ENCODE results near the gene JAK3. TPM values are rescaled to one million over a fixed set of nuclear protein-coding genes. Genes with fewer than 3 reads are reported as not detected.

Gene JAK3
- polyA plus RNA-seq, 1 experiment = 0.99 TPM

DNA sequence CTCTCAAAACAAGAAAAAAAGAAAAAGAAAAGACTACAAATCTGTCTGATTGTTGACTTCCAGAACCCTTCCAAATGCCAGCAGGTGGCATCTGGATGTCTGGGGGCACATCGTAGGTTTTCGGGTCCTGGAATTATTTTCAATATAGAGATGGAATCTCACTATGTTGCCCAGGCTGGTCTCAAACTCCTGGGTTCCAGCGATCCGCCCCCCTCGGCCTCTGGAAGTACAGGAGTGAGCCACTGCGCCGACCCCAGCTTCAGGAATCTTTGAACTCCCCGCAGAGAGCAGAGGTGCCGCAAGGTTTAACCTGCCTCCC is 53.4 kb downstream of the JAK3 start:
- Histone ChIP-seq H3K27ac (ENCODE audit: low read depth, low read length) (no peak overlapping the region), H3K4me3 (ENCODE audit: low read depth, low read length) (no peak overlapping the region), H3K9me3 (ENCODE audit: control insufficient read depth, insufficient read depth, low read length) (no peaks in the 10 kb centered on the region; the same call in 1 of the 2 replicates), H3K27me3 (ENCODE audit: control insufficient read depth, insufficient read depth, low read length) (peaks cover 34% of the 10 kb centered on the region)
- TF ChIP-seq, protein P1, sequence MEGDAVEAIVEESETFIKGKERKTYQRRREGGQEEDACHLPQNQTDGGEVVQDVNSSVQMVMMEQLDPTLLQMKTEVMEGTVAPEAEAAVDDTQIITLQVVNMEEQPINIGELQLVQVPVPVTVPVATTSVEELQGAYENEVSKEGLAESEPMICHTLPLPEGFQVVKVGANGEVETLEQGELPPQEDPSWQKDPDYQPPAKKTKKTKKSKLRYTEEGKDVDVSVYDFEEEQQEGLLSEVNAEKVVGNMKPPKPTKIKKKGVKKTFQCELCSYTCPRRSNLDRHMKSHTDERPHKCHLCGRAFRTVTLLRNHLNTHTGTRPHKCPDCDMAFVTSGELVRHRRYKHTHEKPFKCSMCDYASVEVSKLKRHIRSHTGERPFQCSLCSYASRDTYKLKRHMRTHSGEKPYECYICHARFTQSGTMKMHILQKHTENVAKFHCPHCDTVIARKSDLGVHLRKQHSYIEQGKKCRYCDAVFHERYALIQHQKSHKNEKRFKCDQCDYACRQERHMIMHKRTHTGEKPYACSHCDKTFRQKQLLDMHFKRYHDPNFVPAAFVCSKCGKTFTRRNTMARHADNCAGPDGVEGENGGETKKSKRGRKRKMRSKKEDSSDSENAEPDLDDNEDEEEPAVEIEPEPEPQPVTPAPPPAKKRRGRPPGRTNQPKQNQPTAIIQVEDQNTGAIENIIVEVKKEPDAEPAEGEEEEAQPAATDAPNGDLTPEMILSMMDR (IDR thresholded peaks at IDR 0.05; ENCODE audit: low read depth, low read length) = no peak
- DNase-seq (ENCODE audit: low read depth, low spot score) = no peak
- ChIA-PET POLR2A (interaction anchor here (1.2 kb wide), 1 partner anchor 28 kb away, joined by 3 read pairs; no protein-coding TSS in a partner anchor), CTCF (interaction anchor here (1.0 kb wide), 1 partner anchor 10 kb away, joined by 3 read pairs; no protein-coding TSS in a partner anchor)

DNA sequence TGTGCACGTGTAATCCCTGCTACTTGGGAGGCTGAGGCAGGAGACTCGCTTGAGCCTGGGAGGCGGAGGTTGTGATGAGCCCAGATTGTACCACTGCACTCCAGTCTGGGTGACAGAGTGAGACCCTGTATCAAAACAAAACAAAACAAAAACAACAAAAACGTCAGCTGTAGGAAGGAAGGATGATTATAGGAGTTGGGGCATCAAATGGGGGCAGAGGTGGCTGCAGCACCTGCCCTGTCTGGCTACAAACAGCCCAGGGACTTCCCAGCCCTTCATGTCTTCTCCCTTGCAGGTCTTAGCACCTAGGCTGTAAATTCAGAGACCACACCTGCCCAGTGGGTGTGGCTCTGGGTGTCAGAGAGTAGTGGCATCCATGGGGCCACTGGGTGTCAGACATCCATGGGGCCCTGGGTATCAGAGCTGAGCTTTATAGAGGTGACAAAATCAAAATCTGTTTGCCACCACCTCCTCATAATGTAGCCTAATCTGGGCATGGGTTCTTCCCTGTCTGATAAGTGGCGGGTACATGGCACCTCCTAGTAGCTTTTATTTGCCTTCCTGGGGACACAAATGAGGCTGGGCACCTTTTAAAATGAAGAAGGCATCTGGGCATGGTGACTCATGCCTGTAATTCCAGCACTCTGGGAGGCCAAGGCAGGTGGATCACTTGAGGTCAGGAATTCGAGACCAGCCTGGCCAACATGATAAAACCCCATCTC is 57.6 kb downstream of the JAK3 start:
- ChIA-PET CTCF (interaction anchor here (0.7 kb wide), 1 partner anchor 364 kb away, joined by 3 read pairs; no protein-coding TSS in a partner anchor), POLR2A (no interaction called here)

DNA sequence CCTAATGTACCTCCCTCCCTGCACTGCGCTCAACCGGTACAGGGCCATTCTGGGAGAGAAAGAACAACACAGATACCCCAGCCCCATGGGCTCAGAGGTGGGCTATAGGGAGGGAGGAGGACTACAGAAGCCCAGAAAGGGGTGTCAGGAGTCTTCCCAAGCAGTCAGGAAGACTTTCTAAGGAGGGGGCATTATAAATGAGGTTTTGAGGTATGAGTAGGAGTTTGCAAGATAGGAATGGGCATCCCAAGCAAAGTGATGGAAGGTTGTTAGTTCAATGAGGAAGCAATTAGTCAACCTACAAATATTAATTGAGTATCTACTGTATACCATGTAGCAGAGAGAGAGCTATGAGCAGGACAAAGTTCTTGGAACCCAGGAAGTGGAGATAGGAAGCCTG is 59.1 kb downstream of the JAK3 start:
- ChIA-PET CTCF (no interaction called here), POLR2A (no interaction called here)
- H3K27ac ChIP-seq (ENCODE audit: low read depth, low read length) = no peak overlapping the region
- no peak for DNase-seq (ENCODE audit: low read depth, low spot score)
- H3K27me3 ChIP-seq (ENCODE audit: control insufficient read depth, insufficient read depth, low read length) = peaks cover 3% of the 10 kb centered on the region
- no peaks in the 10 kb centered on the region; the same call in 1 of the 2 replicates for H3K9me3 ChIP-seq (ENCODE audit: control insufficient read depth, insufficient read depth, low read length)
- TF ChIP-seq, protein P1 (IDR thresholded peaks at IDR 0.05; ENCODE audit: low read depth, low read length) = no peak
- H3K4me3 ChIP-seq (ENCODE audit: low read depth, low read length) = no peak overlapping the region

More for the DNA sequence above, 57.6 kb downstream of the JAK3 start:
- no peak overlapping the region for H3K4me3 ChIP-seq (ENCODE audit: low read depth, low read length)
- peaks cover 18% of the 10 kb centered on the region for H3K27me3 ChIP-seq (ENCODE audit: control insufficient read depth, insufficient read depth, low read length)
- TF ChIP-seq, protein P1 (IDR thresholded peaks at IDR 0.05; ENCODE audit: low read depth, low read length) = no peak
- H3K27ac ChIP-seq (ENCODE audit: low read depth, low read length) = no peak overlapping the region
- DNase-seq (ENCODE audit: low read depth, low spot score) = no peak
- H3K9me3 ChIP-seq (ENCODE audit: control insufficient read depth, insufficient read depth, low read length) = no peaks in the 10 kb centered on the region; the same call in 1 of the 2 replicates

DNA sequence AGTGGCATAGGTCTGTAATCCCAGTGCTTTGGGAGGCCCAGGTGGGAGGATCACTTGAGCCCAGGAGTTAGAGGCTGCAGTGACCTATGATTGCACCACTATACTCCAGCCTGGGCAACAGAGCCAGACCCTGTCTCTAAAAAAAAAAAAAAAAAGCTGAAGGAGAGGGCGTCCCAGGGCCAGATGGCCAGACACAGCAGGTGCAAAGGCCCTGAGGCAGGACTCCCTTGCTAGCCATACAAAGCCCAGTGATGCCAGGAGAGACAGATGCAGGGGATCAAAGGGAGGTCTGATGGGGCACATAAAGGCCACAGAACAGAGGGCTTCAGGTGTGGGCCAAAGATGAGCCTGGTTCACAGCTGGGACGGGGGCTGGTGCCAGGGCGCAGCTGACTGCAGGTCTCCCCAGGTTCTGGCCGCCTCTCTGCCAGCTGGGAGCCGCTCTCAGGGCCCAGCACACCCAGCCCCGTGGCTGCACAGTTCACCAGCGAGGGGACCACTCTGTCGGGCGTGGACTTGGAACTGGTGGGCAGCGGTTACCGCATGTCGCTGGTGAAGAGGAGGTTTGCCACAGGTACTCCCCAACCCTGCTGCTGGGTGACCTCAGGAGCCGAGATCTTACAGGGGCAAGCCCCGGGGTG is 60.4 kb downstream of the JAK3 start:
- ChIA-PET POLR2A (no interaction called here), CTCF (interaction anchor here (1.0 kb wide), 1 partner anchor 13 kb away, joined by 3 read pairs; no protein-coding TSS in a partner anchor)
- no peak for DNase-seq (ENCODE audit: low read depth, low spot score)
- no peak overlapping the region for H3K27ac ChIP-seq (ENCODE audit: low read depth, low read length)
- TF ChIP-seq, protein P1 (IDR thresholded peaks at IDR 0.05; ENCODE audit: low read depth, low read length) = no peak
- no peaks in the 10 kb centered on the region; the same call in 1 of the 2 replicates for H3K9me3 ChIP-seq (ENCODE audit: control insufficient read depth, insufficient read depth, low read length)
- H3K4me3 ChIP-seq (ENCODE audit: low read depth, low read length) = no peak overlapping the region
- no peaks in the 10 kb centered on the region for H3K27me3 ChIP-seq (ENCODE audit: control insufficient read depth, insufficient read depth, low read length)
